CD4-positive, alpha-beta T cell treated with Interferon alpha-2 for 1 hour (primary cell): ENCODE measurements around the gene DAPK3.
"Not testable (repeated sequence)": the region's sequence is repeated elsewhere in the genome, so short reads cannot be mapped to it uniquely, and the experiment has no call there.

Source experiments
- DNase-seq, 2 donors: peaks; one replicate each; pipeline ENCODE4 v3.0.0-alpha.2; 2020 to 2022

DAPK3 gene

DNA sequence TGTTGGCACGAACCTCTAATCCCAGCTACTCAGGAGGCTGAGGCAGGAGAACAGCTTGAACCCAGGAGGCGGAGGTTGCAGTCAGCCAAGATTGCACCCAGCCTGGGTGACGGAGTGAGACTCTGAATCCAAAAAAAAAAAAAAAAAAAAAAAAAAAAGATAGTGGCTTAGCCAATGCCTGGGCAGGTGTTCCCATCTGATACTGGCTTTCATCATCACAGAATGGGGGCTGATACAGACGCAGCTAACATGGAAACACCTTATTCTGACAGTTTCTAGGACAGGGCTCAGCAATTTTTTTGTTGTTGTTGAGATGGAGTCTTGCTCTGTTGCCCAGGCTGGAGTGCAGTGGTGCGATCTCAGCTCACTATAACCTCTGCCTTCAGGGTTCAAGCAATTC, 29.9 kb upstream of the DAPK3 start:
- not testable (repeated sequence) for DNase-seq

DNA sequence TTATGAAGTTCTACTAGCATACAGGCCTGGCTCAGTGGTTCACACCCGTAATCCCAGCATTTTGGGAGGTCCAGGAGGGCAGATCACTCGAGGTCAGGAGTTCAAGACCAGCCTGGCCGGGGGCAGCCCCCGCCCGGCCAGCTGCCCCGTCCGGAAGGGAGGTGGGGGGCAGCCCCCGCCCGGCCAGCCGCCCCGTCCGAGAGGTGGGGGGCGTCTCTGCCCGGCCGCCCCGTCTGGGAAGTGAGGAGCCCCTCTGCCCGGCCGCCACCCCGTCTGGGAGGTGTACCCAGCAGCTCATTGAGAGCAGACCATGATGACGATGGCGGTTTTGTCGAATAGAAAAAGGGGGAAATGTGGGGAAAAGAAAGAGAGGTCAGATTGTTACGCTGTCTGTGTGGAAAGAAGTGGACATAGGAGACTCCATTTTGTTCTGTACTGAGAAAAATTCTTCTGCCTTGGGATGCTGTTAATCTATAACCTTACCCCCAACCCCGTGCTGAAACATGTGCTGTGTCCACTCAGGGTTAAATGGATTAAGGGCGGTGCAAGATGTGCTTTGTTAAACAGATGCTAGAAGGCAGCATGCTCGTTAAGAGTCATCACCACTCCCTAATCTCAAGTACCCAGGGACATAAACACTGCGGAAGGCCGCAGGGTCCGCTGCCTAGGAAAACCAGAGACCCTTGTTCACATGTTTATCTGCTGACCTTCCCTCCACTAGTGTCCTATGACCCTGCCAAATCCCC, 27.9 kb upstream of the DAPK3 start:
- not testable (repeated sequence) for DNase-seq

DNA sequence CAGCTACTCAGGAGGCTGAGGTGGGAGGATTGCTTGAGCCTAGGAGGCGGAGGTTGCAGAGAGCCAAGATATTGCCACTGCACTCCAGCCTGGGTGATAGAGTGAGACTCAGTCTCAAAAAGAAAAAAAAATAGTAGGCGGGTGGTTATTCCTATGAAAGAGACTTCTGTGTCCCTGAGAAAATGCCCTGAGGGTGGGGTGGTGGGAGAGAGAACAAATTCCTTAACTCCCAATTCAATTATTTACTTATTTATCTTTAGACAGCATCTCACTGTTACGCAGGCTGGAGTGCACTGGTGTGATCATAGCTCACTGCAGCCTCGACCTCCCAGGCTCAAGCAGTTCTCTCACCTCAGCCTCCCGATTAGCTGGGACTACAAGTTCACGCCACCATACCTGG, 24.7 kb upstream of the DAPK3 start:
- no peak for DNase-seq

DNA sequence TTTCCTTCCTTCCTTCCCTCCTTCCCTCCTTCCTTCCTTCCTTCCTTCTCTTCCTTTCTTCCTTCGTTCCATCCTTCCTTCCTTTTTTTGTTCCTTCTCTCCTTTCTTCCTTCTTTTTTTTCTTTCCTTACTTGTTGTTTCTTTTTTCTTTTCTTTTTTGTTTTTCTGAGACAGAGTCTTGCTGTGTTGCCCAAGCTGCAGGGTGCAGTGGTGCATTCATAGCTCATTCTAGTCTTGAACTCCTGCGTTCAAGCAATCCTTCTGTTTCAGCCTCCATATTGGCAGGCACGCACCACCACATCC, 19.9 kb upstream of the DAPK3 start:
- DNase-seq: no peak

DNA sequence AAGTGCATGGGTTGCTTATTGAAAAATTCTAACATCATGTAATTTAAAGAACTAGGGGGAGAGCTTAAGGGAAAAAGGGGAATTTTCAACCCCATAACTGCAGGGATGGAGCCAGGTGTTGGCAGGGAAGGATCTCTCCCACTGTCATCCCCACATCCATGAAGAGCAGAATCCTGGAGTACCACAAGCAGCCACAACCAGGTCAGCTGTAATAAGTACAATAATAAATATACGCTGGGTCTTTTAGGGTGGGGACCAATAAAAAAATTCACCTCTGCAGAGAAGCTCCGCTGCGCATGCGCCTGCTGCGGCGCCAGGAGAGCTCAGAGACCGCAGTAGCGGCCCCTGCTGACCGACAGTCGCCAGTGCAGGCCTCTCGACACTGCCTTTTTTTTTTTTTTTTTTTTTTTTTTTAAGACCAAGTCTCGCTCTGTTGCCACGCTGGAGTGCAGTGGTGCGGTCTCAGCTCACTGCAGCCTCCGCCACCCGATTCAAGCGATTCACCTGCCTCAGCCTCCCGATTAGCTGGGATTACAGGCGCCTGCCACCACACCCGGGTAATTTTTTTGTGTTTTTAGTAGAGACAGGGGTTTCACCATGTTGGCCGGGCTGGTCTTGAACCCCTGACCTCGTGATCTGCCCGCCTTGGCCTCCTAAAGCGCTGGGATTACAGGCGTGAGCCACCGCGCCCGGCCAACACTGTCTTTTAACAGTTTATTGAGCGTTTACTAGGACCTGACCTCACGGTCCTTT, 16.9 kb upstream of the DAPK3 start:
- DNase-seq: peak; percentile 92 to 94

DNA sequence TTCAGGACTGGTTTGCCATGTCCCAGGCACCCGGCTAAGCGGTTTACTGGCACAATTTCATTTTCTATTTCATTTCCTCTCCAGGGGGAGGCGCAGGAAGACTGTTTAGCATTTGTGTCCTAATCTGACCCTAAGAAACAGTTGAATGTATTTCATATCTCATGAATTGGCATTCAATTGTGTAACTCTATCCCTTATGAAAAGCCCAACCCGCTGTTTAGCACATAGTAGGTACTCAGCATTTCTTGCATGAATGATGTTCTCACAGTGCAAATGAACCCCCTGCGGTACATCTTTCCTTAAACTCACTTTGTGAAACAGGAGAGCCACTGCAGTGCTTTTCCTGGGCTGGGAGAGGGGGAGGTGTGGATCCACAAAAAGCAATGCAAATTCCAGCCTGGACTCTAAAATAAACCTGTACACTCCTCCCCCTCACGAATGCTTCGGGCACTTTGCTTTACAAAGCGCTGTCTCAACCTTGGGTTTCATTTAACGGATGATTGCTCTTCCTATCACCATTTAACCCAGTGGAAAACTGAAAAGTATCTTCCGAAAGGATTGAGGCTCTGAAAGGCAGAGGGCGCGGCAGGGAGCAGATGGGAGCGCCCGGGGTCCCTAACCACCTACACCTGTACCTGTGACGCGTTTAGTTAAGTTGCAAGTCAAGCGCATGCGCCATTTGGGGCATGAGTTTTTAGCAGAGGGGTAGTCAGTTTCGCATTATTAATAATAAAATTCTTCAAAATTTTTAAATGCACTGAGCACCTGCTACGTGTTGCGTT, 15.6 kb upstream of the DAPK3 start:
- peak; percentile 77 to 84 for DNase-seq

DNA sequence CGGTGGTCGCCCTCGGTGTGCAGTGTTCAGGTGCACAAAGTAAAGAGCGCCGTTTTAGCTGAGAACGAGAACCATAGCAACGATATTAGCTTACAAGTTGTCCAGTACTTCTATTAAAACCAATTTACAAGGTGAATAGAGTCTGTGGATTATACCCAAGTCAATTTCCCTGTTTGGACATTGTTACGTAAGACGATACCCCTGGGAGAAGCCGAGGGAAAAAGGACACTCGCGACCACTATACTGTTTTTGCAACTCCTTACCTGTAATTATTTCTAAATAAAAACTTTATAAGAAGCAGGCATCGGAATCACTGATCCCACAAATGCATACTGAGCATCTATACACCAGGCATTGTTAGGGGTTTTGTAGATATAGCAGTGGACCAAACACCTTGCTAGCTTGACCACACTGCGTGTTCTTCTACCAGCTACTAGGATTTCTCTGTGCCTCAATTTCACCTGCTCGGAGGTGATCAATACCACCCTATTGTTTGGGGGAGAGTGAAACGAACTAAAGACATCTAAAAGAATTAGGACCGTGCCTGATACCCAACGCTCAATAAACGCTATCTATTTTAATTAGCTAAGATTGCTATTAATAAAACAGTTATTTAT, 14.9 kb upstream of the DAPK3 start:
- DNase-seq: no peak

DNA sequence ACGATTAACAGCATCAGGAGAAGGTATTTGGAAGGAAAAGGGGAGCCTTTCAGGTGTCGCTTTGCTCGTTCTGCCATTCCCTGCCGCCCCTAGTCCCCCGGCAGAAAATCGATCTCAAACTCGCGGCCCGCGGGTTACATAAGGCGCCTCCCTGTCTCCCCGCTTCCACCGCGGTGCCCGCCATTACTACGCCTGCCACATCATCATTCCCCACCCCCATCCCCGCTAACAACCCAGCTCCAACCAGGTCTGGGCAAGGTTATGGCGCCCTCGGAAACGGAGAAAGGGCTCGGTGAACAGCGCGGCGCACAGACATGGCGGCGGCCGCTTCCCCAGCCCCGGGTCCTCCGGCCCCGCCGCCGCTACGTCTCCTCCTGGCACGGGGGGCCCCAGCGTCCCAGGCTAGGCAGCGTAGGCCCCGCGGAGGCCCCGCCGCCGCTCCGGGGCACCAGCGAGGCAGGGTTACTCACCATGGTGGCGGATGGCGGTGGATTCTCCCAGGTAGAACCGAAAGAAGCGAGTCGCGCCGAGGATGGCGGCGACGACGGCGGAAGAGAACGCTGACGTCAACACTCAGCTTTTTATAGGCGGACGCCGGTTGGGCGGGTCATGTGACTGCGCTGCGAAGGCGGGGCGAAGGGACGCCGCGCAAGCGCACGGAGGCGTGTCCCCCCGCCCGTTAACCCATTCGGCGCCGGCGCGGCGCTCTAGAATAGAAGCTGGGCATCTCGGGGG, 14.2 kb upstream of the DAPK3 start, which contains the start of gene EEF2:
EEF2 (minus strand) TSS at position 556 of the 735 bp plus-strand sequence; CDS start at position 473, 83 bp downstream.
- DNase-seq: peak; percentile 90 to 94

DNA sequence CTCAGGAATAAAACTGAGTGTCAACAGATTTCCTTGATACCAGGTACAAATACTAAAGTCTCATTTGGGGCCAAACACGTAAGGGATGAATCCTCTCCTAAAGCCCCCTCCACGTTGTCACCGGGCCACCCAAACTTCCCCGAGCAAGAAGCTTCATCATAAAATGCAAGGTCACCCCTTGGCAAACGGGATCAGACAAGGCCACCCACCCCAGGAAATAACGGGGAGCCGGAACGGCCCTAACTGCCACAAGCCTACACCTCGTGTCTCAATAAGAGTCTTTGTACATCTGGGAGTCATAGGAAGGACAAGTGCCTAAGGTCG, 13.6 kb upstream of the DAPK3 start:
- DNase-seq: no peak

DNA sequence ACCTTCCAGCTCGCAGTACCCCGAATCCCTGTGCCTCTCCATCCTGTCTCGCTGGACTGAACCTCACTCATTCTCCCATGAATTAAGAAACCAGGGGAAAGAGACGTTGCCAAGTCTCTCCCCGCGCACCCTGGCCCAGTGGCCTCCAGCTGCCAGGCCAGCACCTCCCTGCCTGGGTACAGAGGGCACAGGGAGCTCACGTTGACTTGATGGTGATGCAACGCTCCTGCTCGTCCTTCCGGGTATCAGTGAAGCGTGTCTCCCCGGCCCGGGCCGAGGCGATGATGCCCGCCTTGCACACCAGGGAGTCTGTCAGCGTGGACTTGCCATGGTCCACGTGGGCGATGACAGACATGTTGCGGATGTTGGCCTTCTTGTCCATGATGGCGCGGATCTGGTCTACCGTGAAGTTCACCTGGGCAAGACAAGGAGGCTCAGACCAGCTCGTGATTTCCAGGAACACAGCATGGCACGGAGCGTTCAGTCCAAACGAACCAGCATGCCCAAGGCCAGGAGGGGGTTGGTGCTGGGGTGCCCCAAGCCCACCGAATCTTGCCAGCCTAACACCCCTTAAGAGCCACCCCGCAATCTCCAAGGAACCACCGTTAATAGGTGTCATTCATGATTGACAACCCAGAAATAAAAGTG, 13.2 kb upstream of the DAPK3 start:
- peak in 1 of 2 donors; percentile 39 for DNase-seq

DNA sequence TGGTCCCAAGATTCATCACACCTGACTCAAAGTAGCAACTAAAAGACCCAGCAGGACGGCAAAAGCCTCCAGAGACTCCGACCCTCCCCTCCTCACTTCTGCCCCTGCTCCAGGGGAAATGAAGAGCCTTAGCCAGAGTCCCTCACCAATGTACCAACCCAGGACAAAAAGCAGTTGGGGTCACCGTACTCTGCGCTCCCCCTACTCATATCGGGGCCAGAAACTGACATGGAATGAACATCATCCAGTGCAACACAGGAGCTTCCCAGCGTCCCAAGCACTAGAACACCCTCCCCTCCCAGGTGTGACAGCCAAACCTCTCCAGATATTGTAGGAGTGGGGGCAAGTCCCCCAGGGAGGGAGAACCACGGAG, 12.6 kb upstream of the DAPK3 start:
- no peak for DNase-seq

DNA sequence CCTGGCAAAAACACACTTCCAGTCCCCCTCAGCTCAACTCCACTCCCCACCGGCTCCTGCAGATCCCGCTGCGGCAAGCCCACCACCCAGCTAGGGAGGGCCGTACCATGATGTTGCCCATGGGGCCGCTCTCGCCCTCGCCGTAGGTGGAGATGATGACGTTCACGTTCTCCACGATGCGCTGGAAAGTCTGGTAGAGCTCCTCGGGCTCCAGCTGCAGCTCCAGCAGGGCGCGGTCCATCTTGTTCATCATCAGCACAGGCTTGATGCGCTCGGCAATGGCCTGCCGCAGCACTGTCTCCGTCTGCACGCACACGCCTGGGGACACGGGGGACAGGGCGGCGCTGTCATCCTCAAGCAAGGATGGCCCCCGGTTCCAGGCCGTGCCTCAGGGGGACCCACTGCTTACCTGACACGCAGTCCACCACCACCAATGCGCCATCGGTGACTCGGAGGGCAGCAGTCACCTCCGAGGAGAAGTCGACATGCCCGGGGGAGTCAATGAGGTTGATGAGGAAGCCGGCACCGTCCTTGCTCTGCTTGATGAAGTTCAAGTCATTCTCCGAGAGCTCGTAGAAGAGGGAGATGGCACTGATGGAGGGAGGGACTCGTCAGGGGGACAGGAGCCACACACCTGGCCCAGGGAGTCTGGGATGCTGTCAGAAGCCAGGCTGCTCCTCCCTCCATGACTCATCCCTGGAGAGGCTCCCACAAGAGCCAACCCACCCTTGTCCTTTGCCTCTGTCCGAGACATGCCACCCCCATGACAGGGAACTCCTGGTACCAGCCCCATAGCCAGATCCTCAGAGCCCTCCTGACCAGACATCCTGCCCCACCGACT, 12.0 kb upstream of the DAPK3 start:
- peak in 1 of 2 donors; percentile 6 for DNase-seq

DNA sequence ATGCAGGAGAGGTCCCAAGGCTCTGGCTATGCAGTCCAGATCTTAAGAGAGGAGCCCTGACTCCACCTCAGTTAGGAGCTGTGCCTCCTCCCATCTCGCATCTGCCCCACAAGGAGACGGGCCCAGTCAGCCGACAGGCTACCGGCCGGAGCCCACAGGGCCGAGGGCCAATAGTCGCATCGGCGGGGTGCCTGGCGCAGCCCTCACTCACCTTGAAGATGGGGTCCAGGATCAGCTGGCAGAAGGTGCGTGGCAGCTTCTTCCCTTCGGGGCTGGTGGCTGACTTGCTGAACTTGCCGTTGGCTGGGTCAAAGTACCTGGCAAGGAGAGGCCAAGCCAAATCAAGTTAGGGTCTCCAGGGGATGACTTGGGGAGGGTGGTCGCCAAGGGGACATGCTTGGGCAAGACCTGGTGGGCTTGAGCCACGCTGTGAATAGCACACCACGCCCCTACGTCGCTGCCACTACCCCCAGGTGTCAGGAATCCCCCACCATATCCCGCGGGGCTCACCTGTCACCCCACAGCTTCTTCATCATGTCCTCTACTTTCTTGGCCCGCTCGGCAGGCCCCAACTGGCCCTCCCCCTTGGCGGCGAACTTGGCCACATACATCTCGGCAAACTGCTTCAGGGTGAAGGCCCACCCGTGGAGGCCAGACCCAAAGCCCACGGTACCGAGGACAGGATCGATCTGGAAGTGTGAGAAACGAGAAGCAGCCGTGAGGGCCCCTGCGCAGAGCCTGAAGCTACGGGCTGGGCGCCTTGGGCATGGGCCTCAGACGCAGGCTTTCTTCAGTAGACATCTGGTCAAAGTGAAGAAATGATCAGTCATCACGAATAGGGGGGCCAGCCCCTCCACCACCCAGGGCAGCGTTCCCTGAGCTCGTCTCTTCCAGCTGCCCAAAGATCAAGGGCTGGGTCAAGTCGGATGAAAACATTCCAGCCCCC, 11.1 kb upstream of the DAPK3 start:
- DNase-seq: no peak

DNA sequence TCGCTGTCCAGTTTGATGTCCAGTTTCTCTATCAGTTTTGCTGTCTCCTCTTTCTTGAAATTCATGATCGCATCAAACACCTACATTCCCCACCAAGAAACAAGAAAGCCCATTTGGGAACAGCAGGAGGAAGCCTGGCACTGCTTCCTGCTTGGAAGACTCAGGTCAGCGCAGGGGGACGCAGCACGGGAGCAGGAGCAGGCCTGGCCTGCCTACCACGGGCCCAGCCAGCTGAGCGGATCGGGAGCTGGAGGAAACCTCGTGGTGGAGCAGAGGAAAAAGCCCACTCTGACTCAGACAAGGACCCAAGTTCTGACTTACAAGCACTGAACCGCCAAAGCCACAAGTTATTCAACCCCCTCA, 10.5 kb upstream of the DAPK3 start:
- DNase-seq: no peak

DNA sequence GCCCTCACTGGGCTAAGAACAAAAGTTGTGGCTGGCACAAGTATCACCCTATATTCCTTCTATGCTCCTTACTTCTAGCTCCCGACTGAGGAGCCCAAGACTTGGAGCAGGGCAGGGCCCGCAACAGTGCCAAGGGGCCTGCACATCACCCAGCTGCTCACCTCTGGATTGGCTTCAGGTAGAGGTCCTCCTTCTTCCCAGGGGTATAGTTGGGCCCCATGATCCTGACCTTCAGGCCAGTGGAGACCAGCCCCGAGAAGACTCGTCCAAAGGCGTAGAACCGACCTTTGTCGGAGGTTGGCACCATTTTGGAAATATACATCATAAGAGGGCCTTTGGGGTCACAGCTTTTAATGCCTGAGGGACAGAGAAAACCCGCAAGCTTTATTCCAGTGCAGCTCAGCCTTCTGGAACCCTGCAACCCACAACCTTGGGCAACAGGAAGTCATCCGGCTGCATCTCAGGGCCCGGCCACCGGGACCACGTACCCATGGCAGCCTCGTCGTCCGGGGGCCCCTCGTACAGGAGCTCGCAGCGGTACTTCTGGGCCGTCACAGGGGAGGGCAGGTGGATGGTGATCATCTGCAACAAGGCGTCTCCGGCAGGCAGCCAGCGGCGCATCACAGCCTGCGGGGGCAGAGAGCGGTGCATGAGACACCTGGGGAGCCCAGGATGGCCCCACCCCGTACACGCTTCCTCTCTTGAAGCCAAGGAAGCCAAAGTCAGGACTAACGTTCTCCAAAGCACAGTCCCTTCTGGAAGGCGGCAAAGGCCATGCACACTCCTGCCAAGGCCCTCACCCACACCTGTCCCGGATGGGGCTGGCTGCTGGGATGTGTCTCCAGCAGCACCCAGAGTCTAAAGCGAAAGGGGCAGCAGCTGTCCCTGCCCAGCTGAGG, 9.7 kb upstream of the DAPK3 start:
- DNase-seq: no peak

DNA sequence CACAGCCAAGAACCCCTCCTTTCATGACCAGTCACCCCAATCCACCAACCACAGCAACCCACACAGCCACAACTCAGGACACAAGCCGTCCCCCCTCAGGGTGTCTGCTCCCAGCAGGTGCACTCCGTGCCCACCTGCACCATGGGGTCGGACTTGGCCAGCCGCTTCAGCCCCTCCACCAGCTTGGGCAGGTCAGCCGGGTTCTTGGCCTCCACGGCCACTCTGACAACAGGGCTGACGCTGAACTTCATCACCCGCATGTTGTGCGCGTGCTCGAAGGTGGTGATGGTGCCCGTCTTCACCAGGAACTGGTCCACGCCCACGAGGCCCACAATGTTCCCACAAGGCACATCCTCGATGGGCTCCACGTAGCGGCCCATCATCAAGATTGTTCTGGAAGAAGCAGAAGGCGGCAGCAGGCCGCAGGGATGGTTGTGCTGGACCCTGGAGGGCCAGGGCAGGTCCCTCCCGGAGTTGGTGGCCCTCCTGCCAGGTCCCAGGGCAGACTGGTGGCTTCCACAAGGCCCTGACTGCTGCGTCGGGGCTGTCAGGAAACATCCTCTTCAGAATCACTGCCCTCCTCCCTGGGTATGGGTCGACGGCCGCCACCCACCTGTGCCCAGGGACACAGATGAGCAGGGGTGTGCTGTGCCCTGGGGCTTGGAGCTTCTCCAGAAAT, 8.9 kb upstream of the DAPK3 start:
- DNase-seq: peak in 1 of 2 donors; percentile 6

DNA sequence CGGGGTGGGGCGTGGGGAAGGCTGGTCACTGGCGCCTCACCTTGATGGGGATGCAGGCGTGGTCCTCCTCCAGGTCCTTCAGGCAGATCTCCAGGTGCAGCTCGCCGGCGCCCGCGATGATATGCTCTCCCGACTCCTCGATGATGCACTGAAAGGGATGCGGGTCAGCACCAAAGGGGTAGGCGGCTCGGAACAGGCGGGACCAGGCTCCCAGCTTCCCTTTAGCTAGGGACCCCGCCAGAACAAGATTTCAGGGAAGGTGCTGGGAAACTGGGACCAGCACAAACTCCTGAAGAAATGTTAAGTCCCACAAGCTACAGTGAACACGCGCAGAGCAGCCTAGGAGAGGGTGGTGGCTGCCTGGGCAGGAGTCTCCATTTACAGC, 8.4 kb upstream of the DAPK3 start:
- DNase-seq: peak in 1 of 2 donors; percentile 14

DNA sequence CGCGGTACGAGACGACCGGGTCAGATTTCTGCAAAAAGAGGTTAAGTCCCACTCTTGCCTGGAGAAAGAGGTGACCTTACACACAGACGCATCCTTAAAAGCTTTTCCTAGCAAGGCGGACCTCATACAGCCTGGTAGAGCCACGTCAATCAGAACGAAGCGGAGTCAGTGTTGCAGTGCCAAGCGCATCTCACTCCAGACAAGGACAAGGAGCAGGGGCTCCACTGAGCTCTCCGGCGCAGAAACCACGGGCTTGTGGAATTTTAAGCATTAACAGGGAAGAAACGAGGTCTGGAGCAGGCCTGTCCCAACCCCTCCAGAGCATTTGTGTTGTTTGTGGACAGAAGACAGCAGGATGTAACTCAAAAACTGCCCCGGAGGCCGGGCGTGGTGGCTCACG, 7.2 kb upstream of the DAPK3 start:
- DNase-seq: peak in 1 of 2 donors; percentile 6
